ENCODE results near the gene NKX3-2.
A peak's percentile ranks its signal among the peaks of the same experiment; 100 is the strongest.

The NKX3-2 gene

GRCh38 chr4:13530823-13531624 lies 13.3 kb downstream of the NKX3-2 start:
- DNase-seq: no peak

GRCh38 chr4:13529128-13529919 lies 15.0 kb downstream of the NKX3-2 start:
- no peak for DNase-seq

- no peak for DNase-seq
Measured at GRCh38 chr4:13528821-13529127, 15.5 kb downstream of the NKX3-2 start.

- DNase-seq: no peak
Measured at GRCh38 chr4:13527981-13528820, 16.1 kb downstream of the NKX3-2 start.

GRCh38 chr4:13527192-13527980 lies 16.9 kb downstream of the NKX3-2 start:
- no peak for DNase-seq

- DNase-seq: no peak
Measured at GRCh38 chr4:13526658-13527057, 17.6 kb downstream of the NKX3-2 start.

- DNase-seq: no peak
Measured at GRCh38 chr4:13525606-13526281, 18.6 kb downstream of the NKX3-2 start.

GRCh38 chr4:13524504-13525243 lies 19.6 kb downstream of the NKX3-2 start:
- DNase-seq: peak; percentile 34

GRCh38 chr4:13523591-13524503 lies 20.5 kb downstream of the NKX3-2 start:
- no peak for DNase-seq

- no peak for DNase-seq
Measured at GRCh38 chr4:13523105-13523477, 21.2 kb downstream of the NKX3-2 start.

GRCh38 chr4:13522282-13523104 lies 21.8 kb downstream of the NKX3-2 start:
- DNase-seq: no peak

GRCh38 chr4:13521047-13521446 lies 23.3 kb downstream of the NKX3-2 start:
- DNase-seq: no peak

- DNase-seq: no peak
Measured at GRCh38 chr4:13516315-13516860, 27.9 kb downstream of the NKX3-2 start.

GRCh38 chr4:13515268-13515667 lies 29.0 kb downstream of the NKX3-2 start:
- no peak for DNase-seq

GRCh38 chr4:13514722-13515121 lies 29.6 kb downstream of the NKX3-2 start:
- no peak for DNase-seq

GRCh38 chr4:13511101-13511500 lies 33.2 kb downstream of the NKX3-2 start:
- DNase-seq: no peak

GRCh38 chr4:13509442-13509841 lies 34.9 kb downstream of the NKX3-2 start:
- no peak for DNase-seq

- DNase-seq: no peak
Measured at GRCh38 chr4:13504374-13504773, 39.9 kb downstream of the NKX3-2 start.

- no peak for DNase-seq
Measured at GRCh38 chr4:13498469-13498868, 45.8 kb downstream of the NKX3-2 start.
